HG02571 (cell line): Measurements from ENCODE around the gene MPRIP.
"Not testable (repeated sequence)": the region's sequence is repeated elsewhere in the genome, so short reads cannot be mapped to it uniquely, and the experiment has no call there.

Experiments
- ATAC-seq: cut with Tn5 transposase; IDR thresholded peaks from one replicate; pipeline ENCODE4 v1.9.1; 2021; ENCODE audit warnings: mild to moderate bottlenecking, moderate library complexity; ENCODE audit not compliant: unreplicated experiment

The MPRIP gene

DNA sequence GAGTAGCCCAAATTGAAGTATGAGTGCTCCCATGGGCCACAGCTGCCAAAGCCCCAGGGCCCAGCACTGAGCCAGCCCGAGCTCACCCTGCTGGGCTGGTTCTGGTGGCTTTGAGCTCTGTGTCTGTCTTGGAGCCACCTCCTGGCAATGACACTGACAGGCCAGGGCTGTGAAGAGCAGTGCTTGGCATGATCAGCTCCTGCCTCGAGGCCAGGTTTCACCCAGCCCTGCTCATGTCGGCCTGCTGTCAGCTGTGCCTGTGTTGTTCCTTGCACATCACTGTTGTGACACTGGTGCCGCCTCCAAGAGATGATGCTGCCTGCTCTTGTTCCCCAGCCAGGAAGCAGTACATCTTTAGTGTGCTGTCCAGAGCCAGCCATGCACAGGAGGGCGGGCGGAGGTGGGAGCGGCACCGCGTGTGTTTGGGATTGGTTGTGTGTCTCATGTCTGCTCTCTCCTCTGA lies 137.9 kb downstream of the MPRIP start:
- ATAC-seq = no peak

DNA sequence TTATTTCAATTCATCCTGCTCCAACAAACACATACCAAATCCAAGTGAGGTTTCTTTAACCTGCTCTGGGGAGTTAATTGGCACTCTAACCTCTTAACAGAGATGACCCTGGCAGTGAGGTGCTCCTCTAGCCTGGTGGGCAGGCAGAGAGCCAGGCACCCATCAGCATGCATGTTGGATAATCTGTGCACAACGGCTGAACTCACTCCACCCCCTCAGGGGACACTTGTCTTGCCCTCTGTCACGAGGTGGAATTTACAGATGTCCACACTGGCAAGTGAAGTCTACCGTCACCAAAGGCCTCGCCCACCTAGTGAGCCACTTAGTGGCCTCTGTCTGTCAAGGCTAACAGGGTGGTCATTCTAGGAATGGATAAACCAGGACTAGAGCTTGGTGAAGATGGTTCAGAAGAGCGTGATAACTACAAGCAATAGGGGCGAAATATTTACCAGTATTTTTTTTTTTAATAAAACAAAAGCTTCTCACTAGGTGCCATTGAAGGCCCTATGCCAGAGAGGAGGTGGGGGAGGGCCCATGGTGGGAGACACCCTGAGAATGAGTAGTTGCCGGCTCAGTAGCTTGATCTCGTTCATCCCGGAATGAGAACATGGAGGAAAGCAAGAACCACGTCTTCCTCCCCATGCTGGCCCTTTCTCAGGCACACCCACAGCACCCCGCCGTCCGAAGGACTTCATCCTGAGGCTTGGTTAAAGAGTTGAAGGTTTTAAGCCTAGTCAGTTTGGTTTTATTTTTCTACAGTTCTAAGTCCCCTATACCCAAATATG lies 138.7 kb downstream of the MPRIP start:
- ATAC-seq = no peak

DNA sequence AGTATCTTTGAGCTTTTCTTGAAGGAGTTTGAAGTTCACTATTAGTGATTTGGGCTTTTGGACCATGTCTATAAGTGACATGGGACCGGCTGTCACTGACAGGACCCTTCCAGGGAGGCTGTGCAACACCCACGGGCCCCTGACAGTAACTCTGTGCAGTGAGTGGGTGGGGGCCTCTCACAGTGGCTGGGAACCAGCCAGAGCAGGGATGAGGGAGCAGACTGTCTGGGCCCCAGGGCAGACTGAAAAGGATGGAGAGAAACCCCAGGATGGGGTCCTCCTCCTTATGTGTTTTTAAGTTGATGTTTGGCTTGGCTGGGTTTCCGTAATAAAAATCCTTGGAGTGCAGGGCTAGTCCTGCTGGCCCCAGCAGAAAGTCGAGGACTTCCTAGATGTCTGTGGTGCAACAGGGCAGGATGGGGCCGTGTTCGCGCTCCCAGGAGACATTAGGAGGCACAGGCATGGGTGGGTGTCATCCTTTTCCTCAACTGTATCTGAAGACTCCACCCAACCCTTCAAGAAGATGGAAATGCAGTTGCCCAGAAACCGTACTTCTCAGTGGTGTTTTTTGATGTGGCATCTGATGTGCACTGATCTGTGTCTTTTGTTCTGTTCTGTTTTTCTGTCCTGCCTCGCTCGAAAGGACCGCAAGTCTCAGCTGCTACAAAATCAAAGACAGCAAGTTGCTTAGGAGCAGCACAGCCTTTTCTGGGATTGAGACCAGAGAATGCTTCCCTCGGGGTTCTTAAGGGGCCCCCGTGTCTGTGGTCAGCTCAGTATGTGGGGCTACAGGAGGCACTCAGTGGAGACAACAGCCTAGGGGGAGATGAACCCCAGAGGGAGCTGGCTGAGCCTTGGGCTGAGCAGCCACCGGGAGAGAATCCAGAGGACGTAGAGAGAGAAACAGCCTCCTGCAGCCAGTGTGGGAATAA lies 139.7 kb downstream of the MPRIP start:
- ATAC-seq = no peak

DNA sequence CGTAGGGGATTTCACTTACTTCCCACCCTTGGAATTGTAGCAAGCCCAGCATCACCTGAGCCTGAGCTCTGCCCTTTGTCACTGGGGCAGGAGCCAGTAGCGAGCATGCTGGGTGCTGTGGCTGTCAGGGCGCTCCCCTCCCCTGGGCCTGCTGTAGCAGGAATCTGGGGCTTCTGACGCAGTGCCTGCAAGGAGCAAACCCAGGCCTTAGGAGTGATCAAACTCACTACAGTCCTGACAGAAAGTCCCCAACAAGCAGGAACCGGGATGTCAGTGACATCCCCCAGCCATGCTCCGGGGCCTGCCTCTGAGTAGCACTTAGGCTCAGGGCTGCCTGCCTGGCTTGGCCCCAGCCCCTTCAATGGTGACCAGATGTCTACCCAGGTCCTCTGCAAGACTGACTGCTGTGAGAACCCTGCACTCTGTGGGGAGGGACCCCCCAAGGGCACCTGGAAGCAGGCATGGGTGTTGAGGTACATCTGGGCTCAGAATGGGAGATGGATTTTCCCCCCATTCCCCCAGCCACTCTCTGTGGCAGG lies 140.4 kb downstream of the MPRIP start:
- ATAC-seq = no peak

DNA sequence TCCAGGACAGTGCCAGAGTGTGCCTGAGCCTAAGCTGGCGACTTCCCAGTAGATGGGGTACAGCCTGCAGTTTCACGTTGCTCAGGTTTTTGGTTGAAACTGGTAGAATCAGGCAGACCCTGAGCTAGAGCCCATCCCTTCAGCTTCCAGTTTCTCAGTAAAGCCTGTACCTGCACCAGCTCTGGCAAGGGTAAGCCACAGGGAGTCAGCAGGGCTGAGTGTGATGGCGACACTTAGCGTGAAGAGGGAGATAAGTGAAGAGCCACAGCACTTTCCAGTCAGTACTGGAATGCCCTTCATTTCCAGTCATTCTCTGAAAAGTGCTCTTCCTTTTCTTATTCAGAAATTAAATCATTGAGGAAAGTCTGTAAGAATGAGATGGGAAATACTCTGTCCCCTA lies 141.5 kb downstream of the MPRIP start:
- no peak for ATAC-seq

DNA sequence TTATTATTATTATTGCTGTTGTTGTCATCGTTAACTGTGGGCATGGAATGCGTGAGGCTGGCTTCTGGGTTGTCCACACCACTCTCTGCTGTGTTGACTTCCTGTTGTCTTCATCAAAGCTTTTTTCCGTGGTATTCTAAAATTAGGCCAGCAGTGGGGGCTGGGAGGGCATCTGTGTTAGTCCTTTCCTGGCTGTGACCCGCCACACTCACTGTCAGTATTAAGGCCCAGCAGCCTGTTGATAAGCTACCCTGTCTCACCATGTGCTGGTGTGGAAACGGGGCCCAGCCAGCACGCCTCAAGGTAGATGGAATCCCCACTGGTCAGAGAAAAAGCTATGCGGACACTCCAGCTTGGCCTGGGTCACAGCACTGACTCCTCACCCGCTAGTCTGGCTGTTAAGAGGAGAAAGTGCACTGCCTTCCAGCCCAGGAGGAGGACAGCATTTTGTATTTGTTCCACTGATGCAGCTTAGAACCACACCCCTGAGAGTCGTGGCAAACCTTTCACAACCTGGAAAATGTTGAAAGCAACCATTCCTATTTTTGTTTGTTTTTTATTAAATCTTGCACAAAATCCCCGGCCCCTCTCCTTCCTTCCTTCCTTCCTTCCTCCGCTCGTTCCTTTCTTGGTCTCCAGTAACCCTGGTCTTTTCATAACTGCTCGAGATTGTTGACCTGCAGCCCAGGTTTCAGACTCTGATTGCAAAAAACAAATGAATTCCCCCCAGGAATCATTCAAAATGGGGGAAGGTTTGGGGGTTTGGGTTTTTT lies 142.9 kb downstream of the MPRIP start:
- ATAC-seq = not testable (repeated sequence)

DNA sequence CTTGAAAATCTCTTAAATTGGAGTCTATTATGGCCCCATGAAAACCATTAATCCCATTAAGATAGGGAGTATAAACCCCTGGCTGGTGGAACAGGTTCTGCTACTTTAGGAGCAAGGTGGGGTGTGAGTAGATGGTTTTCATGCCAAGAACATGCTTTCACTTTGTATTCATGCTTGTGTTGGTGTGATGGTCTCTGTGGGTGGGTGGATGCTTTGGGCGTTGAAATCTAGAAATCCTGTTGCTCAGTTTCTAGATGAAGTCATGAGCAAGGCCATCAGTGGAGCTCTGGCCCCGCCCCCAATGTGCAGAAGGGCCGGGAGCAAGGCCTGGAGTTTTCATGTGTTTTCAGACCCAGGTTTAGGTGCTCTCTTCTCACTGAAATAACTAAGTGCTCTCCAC lies 143.8 kb downstream of the MPRIP start:
- no peak for ATAC-seq

DNA sequence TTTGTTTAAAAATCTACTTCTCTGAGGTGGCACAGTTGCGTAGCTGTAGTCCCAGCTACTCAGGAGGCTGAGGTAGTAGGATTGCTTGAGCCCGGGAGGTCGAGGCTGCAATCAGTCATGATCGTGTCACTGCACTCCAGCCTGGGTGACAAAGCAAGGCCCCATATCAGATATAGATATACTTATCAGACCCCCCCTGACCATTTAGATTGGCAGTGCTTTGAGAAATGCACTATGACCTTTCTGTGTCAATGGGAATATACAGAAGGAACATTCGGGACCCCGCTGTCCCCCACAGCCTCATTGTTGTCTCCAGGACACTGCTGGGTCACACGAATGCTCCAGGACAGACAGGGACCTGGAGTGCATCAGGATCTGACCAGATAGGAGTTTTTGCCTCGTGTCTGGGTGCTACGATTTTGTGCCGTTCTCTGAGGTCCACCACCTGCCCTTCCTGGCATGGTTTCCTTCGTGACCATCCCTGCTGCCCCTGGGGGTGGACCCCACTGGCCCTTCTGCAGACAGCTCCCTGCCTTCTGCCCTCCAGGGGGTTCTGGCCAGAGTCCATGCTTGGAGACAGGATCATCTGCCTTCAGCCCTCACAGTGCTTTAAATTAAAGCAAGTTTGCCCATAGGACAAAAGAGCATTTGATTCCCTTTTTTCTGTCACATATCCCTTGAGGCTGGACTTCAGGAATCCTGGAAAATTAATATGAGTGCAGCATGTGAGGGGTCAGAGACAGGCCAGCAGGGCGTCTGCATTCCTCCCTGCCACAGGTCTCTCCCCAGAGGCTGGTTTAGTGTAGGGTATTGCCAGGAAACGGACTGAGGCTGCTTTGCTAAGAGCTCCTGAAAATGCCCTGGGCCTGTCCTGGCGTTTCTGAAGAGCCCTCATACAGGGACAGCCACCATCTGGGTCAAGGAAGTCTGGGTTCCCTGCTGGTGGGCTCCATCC lies 144.6 kb downstream of the MPRIP start:
- no peak for ATAC-seq

DNA sequence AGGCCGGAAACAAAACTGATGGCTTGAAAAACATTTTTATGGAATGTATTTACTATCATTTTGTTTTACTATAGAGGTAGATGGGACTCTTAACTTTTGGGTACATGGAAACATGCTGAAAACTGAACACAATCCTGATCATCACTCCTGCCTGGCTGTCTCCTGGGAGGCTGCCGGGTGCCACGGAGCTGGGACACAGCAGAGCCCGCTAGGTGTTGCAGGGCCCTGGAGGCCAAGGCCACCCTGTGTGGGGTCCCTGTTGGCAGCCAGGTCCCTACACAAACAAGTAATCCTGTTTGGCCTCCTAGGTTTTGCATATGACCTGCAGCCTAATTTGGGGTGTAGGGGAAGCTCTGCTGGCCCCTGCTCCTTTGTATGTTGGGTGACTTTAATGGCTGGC lies 146.3 kb downstream of the MPRIP start:
- ATAC-seq = no peak

DNA sequence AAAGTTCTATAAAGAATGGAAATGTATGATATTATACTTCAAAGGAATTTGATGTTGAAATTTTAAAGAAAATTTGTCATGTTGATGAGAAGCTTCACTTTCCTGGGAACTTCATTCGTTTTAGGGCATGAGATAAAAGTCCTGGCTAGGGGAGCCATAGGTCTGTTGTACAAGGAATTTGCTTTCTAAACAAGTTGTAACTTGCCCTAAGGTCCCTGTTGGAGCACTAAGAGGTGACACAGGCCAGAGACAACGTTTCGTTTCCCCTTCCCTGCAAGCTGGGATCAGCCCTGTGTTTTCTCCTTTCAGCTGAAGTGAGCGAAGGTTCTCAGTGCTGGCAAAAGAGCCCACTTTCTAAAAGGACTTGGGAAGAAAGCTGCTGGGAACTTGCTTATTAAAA lies 147.3 kb downstream of the MPRIP start:
- no peak for ATAC-seq

DNA sequence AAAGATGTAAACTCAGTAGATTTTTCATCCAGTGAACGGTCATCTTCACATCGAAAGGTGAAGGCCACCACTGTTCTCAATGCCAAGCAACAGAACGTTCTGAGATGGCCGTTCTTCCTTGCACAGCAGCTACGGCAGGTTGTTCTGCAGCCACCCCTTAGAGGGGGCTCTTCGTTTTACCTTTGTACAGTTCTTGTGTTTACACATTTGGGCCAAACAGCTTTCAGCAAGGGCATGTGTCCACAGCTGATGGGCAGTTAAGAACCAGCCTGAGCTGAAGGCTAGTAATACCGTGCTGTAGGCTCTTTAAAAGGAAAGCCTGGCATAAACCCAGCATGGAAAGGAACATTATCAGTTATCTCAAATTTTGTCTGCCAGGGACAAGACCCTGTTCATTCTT lies 147.9 kb downstream of the MPRIP start:
- ATAC-seq = no peak

DNA sequence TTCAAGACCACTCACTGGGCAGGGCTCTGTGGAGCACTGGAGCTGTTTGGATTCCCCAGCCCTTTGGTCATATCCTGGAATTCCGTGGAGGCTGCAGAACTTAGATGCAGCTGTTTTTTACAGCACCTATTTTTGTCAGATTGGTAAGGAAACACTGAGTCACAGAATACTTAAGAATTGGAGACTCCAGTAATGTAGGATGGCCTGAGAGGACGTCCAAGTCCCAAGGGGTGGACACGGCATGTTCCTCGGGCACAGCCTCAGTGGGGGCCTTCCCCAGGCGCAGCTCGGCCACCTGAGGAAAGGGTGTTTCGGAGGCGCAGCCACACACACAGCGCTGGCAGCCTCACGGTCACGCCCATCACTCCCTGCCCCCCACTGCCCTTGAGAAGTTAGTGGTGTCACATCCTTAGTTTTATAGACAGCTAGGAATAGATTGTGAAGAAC lies 149.1 kb downstream of the MPRIP start:
- ATAC-seq = no peak

DNA sequence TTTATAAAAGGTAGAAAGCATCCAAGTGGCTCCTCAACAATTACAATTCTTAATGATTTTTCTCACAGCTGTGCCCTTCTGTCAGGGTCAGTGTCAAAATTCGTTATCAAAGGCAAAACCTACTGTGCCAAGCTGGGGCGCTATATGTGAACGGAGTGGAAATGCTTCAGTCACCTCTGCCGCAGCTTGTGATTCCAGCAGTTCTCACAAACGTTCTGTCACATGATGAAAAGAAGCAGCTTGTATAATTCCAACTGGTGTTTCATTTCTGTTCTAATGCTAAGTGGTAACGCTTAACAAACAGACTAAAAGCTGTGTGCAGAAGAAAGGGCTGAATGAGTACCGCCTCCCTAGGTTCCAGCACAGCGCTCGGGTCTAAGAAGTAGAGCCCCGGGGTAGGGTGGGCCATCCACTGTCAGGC lies 149.7 kb downstream of the MPRIP start:
- ATAC-seq = no peak

DNA sequence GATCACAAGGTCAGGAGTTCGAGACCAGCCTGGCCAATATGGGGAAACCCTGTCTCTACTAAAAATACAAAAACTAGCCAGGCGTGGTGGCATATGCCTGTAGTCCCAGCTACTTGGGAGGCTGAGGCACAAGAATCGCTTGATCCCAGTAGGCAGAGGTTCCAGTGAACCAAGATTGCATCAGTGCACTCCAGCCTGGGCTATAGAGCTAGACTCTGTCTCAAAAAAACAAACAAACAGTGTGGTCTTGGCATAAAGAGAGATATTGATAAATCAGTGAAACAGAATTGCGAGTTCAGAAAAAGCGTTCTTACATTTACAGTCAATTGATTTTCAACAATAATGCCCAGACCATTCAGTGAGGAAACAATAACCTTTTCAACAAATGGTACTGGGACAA lies 153.2 kb downstream of the MPRIP start:
- not testable (repeated sequence) for ATAC-seq

DNA sequence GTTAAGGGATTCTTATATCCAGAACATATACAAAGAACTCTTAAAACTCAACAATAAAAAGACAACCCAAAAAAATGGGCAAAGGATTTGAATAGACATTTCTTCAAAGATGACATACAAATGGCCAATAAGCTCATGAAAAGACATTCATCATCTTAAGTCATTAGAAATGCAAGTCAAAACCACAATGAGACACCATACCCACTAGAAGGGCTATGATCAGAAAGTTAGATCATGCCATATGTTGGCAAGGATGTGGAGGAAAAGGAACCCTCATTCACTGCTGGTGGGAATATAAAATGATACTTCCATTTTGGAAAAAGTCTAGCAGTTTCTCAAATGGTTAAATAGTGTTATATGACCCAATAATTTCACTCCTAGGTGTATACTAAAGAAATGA lies 154.5 kb downstream of the MPRIP start:
- no peak for ATAC-seq

DNA sequence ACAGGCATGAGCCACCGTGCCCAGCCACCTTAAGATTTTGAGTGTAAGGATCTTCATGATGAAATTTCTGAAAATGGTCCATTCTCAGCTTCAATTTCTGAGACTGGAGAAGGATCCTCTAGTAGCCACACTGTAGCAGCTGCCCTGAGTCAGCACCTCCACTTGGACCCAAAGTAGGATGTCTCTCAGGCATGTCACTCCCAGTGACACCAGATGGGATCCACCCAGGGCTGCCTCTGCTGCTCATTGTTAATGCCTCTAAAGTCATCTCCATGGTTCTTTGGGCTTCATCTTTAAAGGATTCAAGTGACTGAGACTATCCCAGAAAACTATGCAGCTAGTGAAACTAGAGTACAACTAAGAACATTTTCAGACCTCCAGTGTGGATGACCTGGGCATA lies 156.0 kb downstream of the MPRIP start:
- ATAC-seq = no peak

DNA sequence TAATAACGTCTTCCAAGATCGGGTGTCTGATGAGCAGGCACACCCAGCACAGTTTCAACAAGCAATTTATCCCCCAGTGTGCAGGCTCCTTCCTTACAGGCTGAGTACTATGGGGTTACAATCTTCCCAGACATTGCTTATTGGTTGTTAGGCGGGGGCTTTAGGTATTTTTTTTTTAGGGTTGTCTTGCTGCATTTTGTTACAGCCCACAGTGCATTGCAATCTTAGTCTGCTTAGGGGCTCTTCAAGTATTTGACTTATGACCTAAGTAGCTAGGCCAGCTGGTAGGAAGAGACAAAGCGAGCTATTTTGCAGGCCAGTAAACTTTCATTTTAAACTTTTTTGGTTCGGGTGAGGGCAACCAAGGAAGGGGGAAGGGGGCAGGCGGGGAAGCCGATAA lies 158.1 kb downstream of the MPRIP start:
- ATAC-seq = no peak

DNA sequence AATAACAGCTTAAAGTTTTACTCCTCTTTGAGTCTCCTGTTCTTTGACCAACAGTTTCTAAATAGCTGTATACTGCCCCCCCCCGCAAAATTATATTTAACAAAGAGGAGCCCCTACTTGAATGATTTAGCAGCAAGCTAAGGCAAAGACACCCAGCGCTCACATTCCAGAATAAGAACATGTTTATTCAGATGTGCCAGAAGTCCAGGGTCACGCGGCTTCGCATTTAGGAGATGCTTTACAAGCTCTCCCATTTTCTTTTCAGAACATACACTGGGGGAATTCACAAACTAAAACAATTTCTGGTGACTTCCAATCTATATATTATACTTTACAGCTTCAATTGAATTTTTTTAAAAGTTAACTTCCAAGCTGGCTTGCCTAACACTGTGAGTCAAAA lies 158.6 kb downstream of the MPRIP start:
- no peak for ATAC-seq

DNA sequence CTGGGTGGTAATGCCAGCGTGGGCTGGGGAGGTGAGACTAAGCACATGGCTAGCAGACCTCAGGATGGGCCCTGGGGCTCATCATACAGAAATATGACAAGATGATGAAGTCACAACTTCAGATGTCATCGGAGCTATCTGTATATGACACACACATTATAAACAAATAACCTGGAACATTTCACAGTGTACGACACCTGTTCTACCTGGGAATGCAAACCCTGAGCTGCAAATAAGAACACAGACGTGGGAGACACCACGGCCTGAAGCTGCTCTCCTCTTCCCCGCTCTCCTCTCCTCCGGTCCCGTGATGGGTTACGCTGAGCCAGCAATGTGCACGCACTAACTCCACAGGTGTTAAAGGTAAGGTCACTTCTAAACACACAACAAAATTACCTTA lies 159.0 kb downstream of the MPRIP start:
- no peak for ATAC-seq

DNA sequence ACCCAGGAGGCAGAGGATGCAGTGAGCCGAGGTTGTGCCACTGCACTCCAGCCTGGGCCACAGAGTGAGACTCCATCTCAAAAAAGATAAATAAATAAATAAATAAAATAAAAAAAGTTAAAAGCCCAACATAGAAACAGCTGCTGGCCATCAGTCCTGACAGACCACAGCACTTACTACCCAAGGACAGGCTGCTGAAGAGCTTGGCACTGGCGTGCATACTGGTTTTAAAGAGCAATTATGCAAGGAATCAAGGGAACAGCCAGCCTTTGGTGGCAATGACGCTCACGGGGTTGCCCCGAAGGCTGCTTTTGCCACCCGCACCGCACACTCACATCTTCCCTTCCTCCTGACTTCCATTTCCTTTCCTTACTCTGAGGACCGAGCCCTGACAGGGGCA lies 159.7 kb downstream of the MPRIP start:
- ATAC-seq = no peak
